Naive B cell (primary cell): ENCODE results near the gene AGAP3. TPM values are rescaled to one million over a fixed set of nuclear protein-coding genes. Genes with fewer than 3 reads are reported as not detected.
A peak's percentile ranks its signal among the peaks of the same experiment; 100 is the strongest.

Source experiments
- ATAC-seq, 2 donors: fragments of 150-1000 bp; cut with Tn5 transposase; 2 replicates each; pipeline ENCODE4 v1.10.0; 2021; ENCODE audit warnings: low read depth in 2 of 2, mild to moderate bottlenecking in 2 of 2, moderate library complexity in 2 of 2
- DNase-seq: peaks from one replicate; pipeline ENCODE4 v3.0.0; 2022
- H3K27ac Mint-ChIP-seq, 6 donors: one replicate each; pipeline ENCODE4 v1.8.0; 2020 to 2022; ENCODE audit warnings: mild to moderate bottlenecking in 6 of 6, mixed read lengths in 6 of 6, moderate library complexity in 5 of 6, inconsistent platforms in 2 of 6
- H3K27me3 Mint-ChIP-seq, 3 donors: one replicate each; pipeline ENCODE4 v1.8.0; 2021 to 2022; ENCODE audit warnings: mixed read lengths in 3 of 3, mild to moderate bottlenecking in 1 of 3
- H3K36me3 Mint-ChIP-seq, 2 donors: one replicate each; pipeline ENCODE4 v1.8.0; 2020 to 2022; ENCODE audit warnings: mixed read lengths in 2 of 2, inconsistent platforms in 1 of 2, mild to moderate bottlenecking in 1 of 2
- H3K4me1 Mint-ChIP-seq, 3 donors: one replicate each; pipeline ENCODE4 v1.8.0; 2020 to 2022; ENCODE audit warnings: mixed read lengths in 3 of 3, inconsistent platforms in 1 of 3, mild to moderate bottlenecking in 1 of 3, moderate library complexity in 1 of 3
- H3K4me3 Mint-ChIP-seq, 8 donors: one replicate each; pipeline ENCODE4 v1.8.0; 2020 to 2022; ENCODE audit warnings: mild to moderate bottlenecking in 8 of 8, mixed read lengths in 8 of 8, moderate library complexity in 8 of 8, inconsistent platforms in 2 of 8
- H3K9me3 Mint-ChIP-seq, 7 donors: one replicate each; pipeline ENCODE4 v1.8.0; 2020 to 2022; ENCODE audit warnings: mixed read lengths in 7 of 7, mild to moderate bottlenecking in 5 of 7, inconsistent platforms in 2 of 7, moderate library complexity in 1 of 7
- polyA plus RNA-seq, 6 donors: library from polyadenylated mRNA; unstranded; fragments of 300-500 nt; fragmentation: Illumina TruSeq; gene quantifications; one replicate each; pipeline ENCODE4 v1.2.3, GENCODE V29; 2021; ENCODE audit warnings: low read depth in 6 of 6

The AGAP3 gene
- polyA plus RNA-seq, 6 donors from 2014 or later, result 0.58 to 1.2 (median 0.66) TPM; not detected in 3

- ATAC-seq (peak; percentile 25 to 40), DNase-seq (no peak)
- peaks cover 0 to 9% (median 0%) of the 10 kb centered on the region in 3 donors for H3K4me1 Mint-ChIP-seq
- peaks cover 22 to 58% (median 48%) of the 10 kb centered on the region in 3 donors for H3K27me3 Mint-ChIP-seq
- no peak overlapping the region for H3K27ac Mint-ChIP-seq
- peak overlapping the region in 6 of 8 donors; percentile 15 to 72 (median 48) for H3K4me3 Mint-ChIP-seq
- H3K9me3 Mint-ChIP-seq, result no peaks in the 10 kb centered on the region
- H3K36me3 Mint-ChIP-seq, result no peaks in the 10 kb centered on the region
Measured at GRCh38 chr7:151115121-151115835, 29.0 kb downstream of the AGAP3 start.

GRCh38 chr7:151115836-151116418 lies 29.7 kb downstream of the AGAP3 start:
- Mint-ChIP-seq H3K4me1 (peaks cover 0 to 9% (median 0%) of the 10 kb centered on the region in 3 donors), H3K4me3 (peak overlapping the region in 6 of 8 donors; percentile 15 to 72 (median 48)), H3K27me3 (peaks cover 22 to 53% (median 44%) of the 10 kb centered on the region in 3 donors), H3K9me3 (no peaks in the 10 kb centered on the region), H3K36me3 (no peaks in the 10 kb centered on the region), H3K27ac (no peak overlapping the region)
- no peak for ATAC-seq
- DNase-seq, result no peak

- Mint-ChIP-seq H3K27me3 (peaks cover 26 to 61% (median 51%) of the 10 kb centered on the region in 3 donors), H3K36me3 (no peaks in the 10 kb centered on the region), H3K9me3 (no peaks in the 10 kb centered on the region), H3K4me1 (peaks cover 0 to 9% (median 4%) of the 10 kb centered on the region in 3 donors), H3K27ac (peak overlapping the region in 1 of 6 donors; percentile 57), H3K4me3 (peak overlapping the region in 4 of 8 donors; percentile 10 to 51 (median 25))
- no peak for ATAC-seq
- DNase-seq, result no peak
Measured at GRCh38 chr7:151116603-151117440, 30.5 kb downstream of the AGAP3 start.

- Mint-ChIP-seq H3K4me3 (peak overlapping the region in 2 of 8 donors; percentile 41 to 51), H3K36me3 (no peaks in the 10 kb centered on the region), H3K27me3 (peaks cover 26 to 54% (median 46%) of the 10 kb centered on the region in 3 donors), H3K27ac (peak overlapping the region in 1 of 6 donors; percentile 29), H3K4me1 (peaks cover 0 to 9% (median 4%) of the 10 kb centered on the region in 3 donors), H3K9me3 (no peaks in the 10 kb centered on the region)
- ATAC-seq (peak in 1 of 2 donors; percentile 30), DNase-seq (no peak)
Measured at GRCh38 chr7:151117565-151117964, 31.3 kb downstream of the AGAP3 start.

- ATAC-seq (no peak), DNase-seq (no peak)
- H3K27ac Mint-ChIP-seq, result no peak overlapping the region
- no peaks in the 10 kb centered on the region for H3K36me3 Mint-ChIP-seq
- H3K27me3 Mint-ChIP-seq, result peaks cover 21 to 49% (median 40%) of the 10 kb centered on the region in 3 donors
- peaks cover 0 to 9% (median 4%) of the 10 kb centered on the region in 3 donors for H3K4me1 Mint-ChIP-seq
- H3K4me3 Mint-ChIP-seq, result no peak overlapping the region
- H3K9me3 Mint-ChIP-seq, result no peaks in the 10 kb centered on the region
Measured at GRCh38 chr7:151118108-151119054, 32.1 kb downstream of the AGAP3 start.

- H3K4me3 Mint-ChIP-seq, result peak overlapping the region in 2 of 8 donors; percentile 10 to 55
- DNase-seq (no peak), ATAC-seq (no peak)
- peaks cover 17 to 51% (median 47%) of the 10 kb centered on the region in 3 donors for H3K27me3 Mint-ChIP-seq
- H3K4me1 Mint-ChIP-seq, result peaks cover 5 to 12% (median 8%) of the 10 kb centered on the region in 3 donors
- H3K9me3 Mint-ChIP-seq, result no peaks in the 10 kb centered on the region
- no peaks in the 10 kb centered on the region for H3K36me3 Mint-ChIP-seq
- no peak overlapping the region for H3K27ac Mint-ChIP-seq
Measured at GRCh38 chr7:151119055-151119415, 32.8 kb downstream of the AGAP3 start.

- Mint-ChIP-seq H3K9me3 (no peaks in the 10 kb centered on the region), H3K27me3 (peaks cover 24 to 59% (median 50%) of the 10 kb centered on the region in 3 donors), H3K27ac (no peak overlapping the region), H3K36me3 (no peaks in the 10 kb centered on the region), H3K4me3 (no peak overlapping the region), H3K4me1 (peaks cover 9 to 13% (median 9%) of the 10 kb centered on the region in 3 donors)
- DNase-seq (no peak), ATAC-seq (no peak)
Measured at GRCh38 chr7:151119902-151120301, 33.6 kb downstream of the AGAP3 start.

- Mint-ChIP-seq H3K27me3 (peaks cover 24 to 59% (median 45%) of the 10 kb centered on the region in 3 donors), H3K4me3 (peak overlapping the region in 1 of 8 donors; percentile 76), H3K4me1 (peaks cover 9% of the 10 kb centered on the region in 3 donors), H3K36me3 (no peaks in the 10 kb centered on the region), H3K9me3 (no peaks in the 10 kb centered on the region), H3K27ac (peak overlapping the region in 1 of 6 donors; percentile 57)
- ATAC-seq, result no peak
- no peak for DNase-seq
Measured at GRCh38 chr7:151120896-151121295, 34.6 kb downstream of the AGAP3 start.

- peaks cover 7 to 9% (median 9%) of the 10 kb centered on the region in 3 donors for H3K4me1 Mint-ChIP-seq
- ATAC-seq (no peak), DNase-seq (no peak)
- no peaks in the 10 kb centered on the region for H3K9me3 Mint-ChIP-seq
- H3K27ac Mint-ChIP-seq, result peak overlapping the region in 3 of 6 donors; percentile 37 to 72 (median 54)
- H3K4me3 Mint-ChIP-seq, result no peak overlapping the region
- peaks cover 24 to 52% (median 41%) of the 10 kb centered on the region in 3 donors for H3K27me3 Mint-ChIP-seq
- H3K36me3 Mint-ChIP-seq, result no peaks in the 10 kb centered on the region
Measured at GRCh38 chr7:151121380-151122170, 35.3 kb downstream of the AGAP3 start.

GRCh38 chr7:151122276-151122675 lies 36.0 kb downstream of the AGAP3 start:
- ATAC-seq (no peak), DNase-seq (no peak)
- Mint-ChIP-seq H3K36me3 (no peaks in the 10 kb centered on the region), H3K4me3 (no peak overlapping the region), H3K9me3 (no peaks in the 10 kb centered on the region), H3K27me3 (peaks cover 24 to 45% (median 34%) of the 10 kb centered on the region in 3 donors), H3K4me1 (peaks cover 7 to 9% (median 9%) of the 10 kb centered on the region in 3 donors), H3K27ac (peak overlapping the region in 1 of 6 donors; percentile 90)

- DNase-seq (no peak), ATAC-seq (no peak)
- no peak overlapping the region for H3K4me3 Mint-ChIP-seq
- no peaks in the 10 kb centered on the region for H3K9me3 Mint-ChIP-seq
- H3K36me3 Mint-ChIP-seq, result no peaks in the 10 kb centered on the region
- peaks cover 7 to 9% (median 9%) of the 10 kb centered on the region in 3 donors for H3K4me1 Mint-ChIP-seq
- no peak overlapping the region for H3K27ac Mint-ChIP-seq
- peaks cover 24 to 46% (median 34%) of the 10 kb centered on the region in 3 donors for H3K27me3 Mint-ChIP-seq
Measured at GRCh38 chr7:151122796-151123157, 36.5 kb downstream of the AGAP3 start.
